ENCODE measurements around the gene LAMA2.

DNA sequence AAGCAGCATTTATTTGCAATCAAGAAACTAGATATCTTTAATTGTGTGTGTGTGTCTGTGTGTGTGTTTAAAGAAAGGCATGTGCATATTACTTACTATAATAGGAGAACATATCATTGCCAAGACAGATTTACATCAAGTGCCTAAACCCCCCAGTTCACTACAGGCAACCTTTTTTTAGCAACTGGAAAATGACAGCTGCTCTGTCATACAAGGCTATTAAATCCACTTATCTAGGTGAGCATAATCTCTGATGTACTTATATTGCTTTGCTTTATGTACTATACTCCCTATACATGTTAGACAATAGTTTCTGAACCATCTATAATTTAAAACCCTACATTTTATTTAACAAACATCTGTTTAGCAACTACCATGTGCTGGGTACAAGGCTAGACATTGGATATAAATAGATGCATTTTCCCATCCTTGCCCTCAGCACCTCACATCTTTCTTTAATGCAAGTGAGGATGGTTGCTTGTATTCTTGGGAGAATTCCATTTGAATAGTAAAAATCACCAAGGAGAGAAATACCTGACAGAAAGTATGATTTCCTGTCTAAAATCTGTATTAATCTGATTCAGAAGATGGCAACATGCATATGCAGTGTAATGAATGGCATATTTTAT is 398.3 kb downstream of the LAMA2 start:
- TF ChIP-seq, protein P1, sequence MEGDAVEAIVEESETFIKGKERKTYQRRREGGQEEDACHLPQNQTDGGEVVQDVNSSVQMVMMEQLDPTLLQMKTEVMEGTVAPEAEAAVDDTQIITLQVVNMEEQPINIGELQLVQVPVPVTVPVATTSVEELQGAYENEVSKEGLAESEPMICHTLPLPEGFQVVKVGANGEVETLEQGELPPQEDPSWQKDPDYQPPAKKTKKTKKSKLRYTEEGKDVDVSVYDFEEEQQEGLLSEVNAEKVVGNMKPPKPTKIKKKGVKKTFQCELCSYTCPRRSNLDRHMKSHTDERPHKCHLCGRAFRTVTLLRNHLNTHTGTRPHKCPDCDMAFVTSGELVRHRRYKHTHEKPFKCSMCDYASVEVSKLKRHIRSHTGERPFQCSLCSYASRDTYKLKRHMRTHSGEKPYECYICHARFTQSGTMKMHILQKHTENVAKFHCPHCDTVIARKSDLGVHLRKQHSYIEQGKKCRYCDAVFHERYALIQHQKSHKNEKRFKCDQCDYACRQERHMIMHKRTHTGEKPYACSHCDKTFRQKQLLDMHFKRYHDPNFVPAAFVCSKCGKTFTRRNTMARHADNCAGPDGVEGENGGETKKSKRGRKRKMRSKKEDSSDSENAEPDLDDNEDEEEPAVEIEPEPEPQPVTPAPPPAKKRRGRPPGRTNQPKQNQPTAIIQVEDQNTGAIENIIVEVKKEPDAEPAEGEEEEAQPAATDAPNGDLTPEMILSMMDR (IDR thresholded peaks at IDR 0.05): no peak
- TF ChIP-seq POLR2A (IDR thresholded peaks at IDR 0.05): no peak

Data from uterus (tissue), 2 donors.